ENCODE measurements around the gene ZC3H15.
"Not testable (repeated sequence)": the region's sequence is repeated elsewhere in the genome, so short reads cannot be mapped to it uniquely, and the experiment has no call there.

GRCh38 chr2:186439673-186440095 is 46.4 kb upstream of the ZC3H15 start:
- TF ChIP-seq CTCF (IDR thresholded peaks at IDR 0.05; ENCODE audit: low read depth, low read length, poor library complexity, severe bottlenecking); EZH2phosphoT487 (IDR thresholded peaks at IDR 0.05; ENCODE audit: borderline replicate concordance, low read length): not testable (repeated sequence)
